HCT116 (cell line): ENCODE data around the gene CTNNA1. TPM values are rescaled to one million over a fixed set of nuclear protein-coding genes. Genes with fewer than 3 reads are reported as not detected.
"Not testable (repeated sequence)": the region's sequence is repeated elsewhere in the genome, so short reads cannot be mapped to it uniquely, and the experiment has no call there.

Source experiments
- ATAC-seq: fragments of 200-7000 bp; cut with Tn5 transposase; 2 replicates; pipeline ENCODE4 v1.9.1; 2020; ENCODE audit warnings: mild to moderate bottlenecking, moderate library complexity
- BruUV-seq: library from RNA; stranded (reverse); fragments of 400-500 nt; replicated peaks from 2 replicates; lab custom pipeline; 2021; lab: Mats Ljungman, UMichigan
- CTCF ChIA-PET: fragments of 300-600 bp; sonication (Branson Sonifier 250); formaldehyde crosslinking; loops from one replicate; lab custom pipeline; 2021; ENCODE audit warnings: antibody characterized with exemption; lab: Charles Lee
- POLR2A ChIA-PET: fragments of 300-600, 350-600 bp; sonication (Branson Sonifier 250); formaldehyde crosslinking; loops from one replicate; lab custom pipeline; 2021; ENCODE audit warnings: antibody characterized with exemption; lab: Charles Lee
- RAD21 ChIA-PET, 2 experiments: fragments of 300-600 bp; sonication (Branson Sonifier 250); formaldehyde crosslinking; loops; one replicate each; lab custom pipeline; 2023; ENCODE audit warnings: low total read pairs in 2 of 2; ENCODE audit not compliant: uncharacterized antibody in 2 of 2, unreplicated experiment in 2 of 2, low non-redundant PET in 1 of 2; lab: Charles Lee
- DNase-seq: peaks from one replicate; pipeline ENCODE4 v3.0.0-alpha.2; 2010; ENCODE audit warnings: low read depth, low spot score
- H2AFZ ChIP-seq: fragments of 200-600 bp; shearing (Covaris generic), sonication (generic); 2 replicates; pipeline ENCODE4 v1.6.1; 2017; ENCODE audit warnings: low read depth, mixed run types, mixed read lengths, antibody characterized with exemption, low read length; ENCODE audit not compliant: poor library complexity, severe bottlenecking
- H3K27ac ChIP-seq: 2 replicates; pipeline ENCODE4 v1.5.1; 2012; ENCODE audit warnings: low read depth, low read length
- H3K27me3 ChIP-seq: fragments of 200-600 bp; sonication (generic); 2 replicates; pipeline ENCODE4 v1.6.1; 2016; ENCODE audit warnings: mixed run types, low read length, mixed read lengths; ENCODE audit not compliant: insufficient read depth
- H3K36me3 ChIP-seq, 2 experiments: fragments of 200-500 bp in 1 of 2; fragments of 200-600 bp in 1 of 2; sonication (Bioruptor generic) in 1 of 2; sonication (generic) in 1 of 2; 2 replicates each; pipeline versions ENCODE4 v1.5.1 to v1.6.1; 2014 to 2016; ENCODE audit warnings: low read length in 2 of 2, inconsistent platforms in 1 of 2, mixed read lengths in 1 of 2, mixed run types in 1 of 2; ENCODE audit not compliant: insufficient read depth in 2 of 2, control insufficient read depth in 1 of 2
- H3K4me1 ChIP-seq, 2 experiments: fragments of 200-600 bp in 1 of 2; sonication (generic) in 1 of 2; 2 replicates each; pipeline versions ENCODE4 v1.5.1 to v1.6.1; 2012 to 2017; ENCODE audit warnings: low read length in 2 of 2, inconsistent platforms in 1 of 2, mild to moderate bottlenecking in 1 of 2, mixed read lengths in 1 of 2, mixed run types in 1 of 2, moderate library complexity in 1 of 2; ENCODE audit not compliant: insufficient read depth in 2 of 2, control insufficient read depth in 1 of 2
- H3K4me2 ChIP-seq: fragments of 200-600 bp; sonication (generic); 2 replicates; pipeline ENCODE4 v1.6.1; 2017; ENCODE audit warnings: mixed run types, low read length, mixed read lengths
- H3K4me3 ChIP-seq, 2 experiments: fragments of 200-600 bp in 1 of 2; sonication (generic) in 1 of 2; replicated peaks in 1 of 2; 2 replicates each; pipeline ENCODE4 v1.5.1; 2011 to 2016; ENCODE audit warnings: low read length in 2 of 2, control low read depth in 1 of 2, low read depth in 1 of 2, mild to moderate bottlenecking in 1 of 2, mixed read lengths in 1 of 2, mixed run types in 1 of 2
- H3K79me2 ChIP-seq: fragments of 200-600 bp; sonication (generic); 2 replicates; pipeline ENCODE4 v1.6.1; 2017; ENCODE audit warnings: mild to moderate bottlenecking, mixed run types, low read length, moderate library complexity, mixed read lengths; ENCODE audit not compliant: insufficient read depth
- H3K9ac ChIP-seq: fragments of 200-600 bp; sonication (generic); 2 replicates; pipeline ENCODE4 v1.6.1; 2016; ENCODE audit warnings: low read length, mixed read lengths
- H3K9me2 ChIP-seq: fragments of 200-600 bp; sonication (generic), shearing (Covaris generic); 2 replicates; pipeline ENCODE4 v1.6.1; 2017; ENCODE audit warnings: mixed run types, mild to moderate bottlenecking, moderate library complexity; ENCODE audit not compliant: insufficient read depth
- H3K9me3 ChIP-seq, 2 experiments: fragments of 200-500 bp in 1 of 2; fragments of 200-600 bp in 1 of 2; sonication (Bioruptor generic) in 1 of 2; sonication (generic) in 1 of 2; 2 replicates each; pipeline ENCODE4 v1.6.1; 2014 to 2017; ENCODE audit warnings: low read length in 2 of 2, mixed read lengths in 2 of 2, inconsistent platforms in 1 of 2, low read depth in 1 of 2, mild to moderate bottlenecking in 1 of 2, mixed run types in 1 of 2, moderate library complexity in 1 of 2; ENCODE audit not compliant: control insufficient read depth in 1 of 2, insufficient read depth in 1 of 2
- H4K20me1 ChIP-seq: fragments of 200-600 bp; sonication (generic), shearing (Covaris generic); 2 replicates; pipeline ENCODE4 v1.6.1; 2017; ENCODE audit warnings: mixed run types, mild to moderate bottlenecking, moderate library complexity; ENCODE audit not compliant: insufficient read depth
- ATF3 ChIP-seq: IDR thresholded peaks from 2 replicates; pipeline ENCODE4 v1.6.1; 2012
- CBX3 ChIP-seq: IDR thresholded peaks from 2 replicates; pipeline ENCODE4 v1.6.1; 2012; ENCODE audit warnings: low read depth
- EGR1 ChIP-seq: IDR thresholded peaks from 2 replicates; pipeline ENCODE4 v1.6.1; 2012; ENCODE audit warnings: low read depth
- FOSL1 ChIP-seq: IDR thresholded peaks from 2 replicates; pipeline ENCODE4 v1.6.1; 2012; ENCODE audit warnings: low read depth
- MAX ChIP-seq: IDR thresholded peaks from 2 replicates; pipeline ENCODE4 v1.6.1; 2012
- REST ChIP-seq: IDR thresholded peaks from 2 replicates; pipeline ENCODE4 v1.6.1; 2012; ENCODE audit warnings: low read depth
- SIN3A ChIP-seq: IDR thresholded peaks from 2 replicates; pipeline ENCODE4 v1.6.1; 2012; ENCODE audit warnings: low read depth
- YY1 ChIP-seq: IDR thresholded peaks from 2 replicates; pipeline ENCODE4 v1.6.1; 2011; ENCODE audit warnings: low read length, low read depth, moderate library complexity, mild to moderate bottlenecking; ENCODE audit not compliant: insufficient replicate concordance; ENCODE audit errors: extremely low read depth
- ZBTB33 ChIP-seq: IDR thresholded peaks from 2 replicates; pipeline ENCODE4 v1.6.1; 2011; ENCODE audit warnings: mild to moderate bottlenecking, low read length, moderate library complexity; ENCODE audit not compliant: insufficient replicate concordance; ENCODE audit errors: extremely low read depth
- ZFX ChIP-seq: fragments of 450-650 bp; IDR thresholded peaks from 2 replicates; pipeline ENCODE4 v1.6.1; 2017
- ZNF274 ChIP-seq: fragments of 200-500 bp; sonication (Bioruptor generic); IDR thresholded peaks from 2 replicates; pipeline ENCODE4 v1.6.1; 2014; ENCODE audit warnings: mild to moderate bottlenecking, low read depth, low read length, inconsistent platforms
- intact Hi-C: fragments of 100-400 bp; cut with micrococcal nuclease; formaldehyde crosslinking; loops from 2 replicates; pipeline ENCODE4 v1.10.0; 2022
- total RNA-seq: library from RNA; stranded (reverse); gene quantifications from one replicate; pipeline ENCODE4 v1.2.1, GENCODE V29; 2021; ENCODE audit not compliant: unreplicated experiment

CTNNA1 gene
- total RNA-seq, 1 experiment from 2014 or later, result 313 TPM

GRCh38 chr5:138834853-138835252, 81.6 kb downstream of the CTNNA1 start:
- H3K4me1 ChIP-seq, H3K9ac ChIP-seq, H3K27me3 ChIP-seq, H3K36me3 ChIP-seq, H3K4me3 ChIP-seq, DNase-seq, RAD21 ChIA-PET, intact Hi-C loops, H3K4me2 ChIP-seq, H3K27ac ChIP-seq, BruUV-seq, H4K20me1 ChIP-seq, H3K9me2 ChIP-seq, ATAC-seq, H3K9me3 ChIP-seq, H2AFZ ChIP-seq, POLR2A ChIA-PET: not testable (repeated sequence)
- H3K79me2 ChIP-seq, result peaks cover 85% of the 10 kb centered on the region
- CTCF ChIA-PET, result interaction anchor here (1.2 kb wide), 1 partner anchor 10 kb away, joined by 3 read pairs; no protein-coding TSS in a partner anchor
- TF ChIP-seq CBX3, result peak; percentile 77; the same call in 1 of the 2 replicates

- peaks cover 0 to 4% of the 10 kb centered on the region in 2 experiments; a peak in 1 of 4 replicates for H3K36me3 ChIP-seq
- peaks cover 91% of the 10 kb centered on the region for H3K79me2 ChIP-seq
- TF ChIP-seq ATF3 (no peak), FOSL1 (no peak), SIN3A (no peak), REST (no peak), EGR1 (no peak), ZNF274 (no peak), CBX3 (no peak), MAX (no peak), ZBTB33 (no peak), ZFX (no peak), YY1 (no peak)
Observed at GRCh38 chr5:138837160-138837559, 83.9 kb downstream of the CTNNA1 start.

More at GRCh38 chr5:138837160-138837559, 83.9 kb downstream of the CTNNA1 start:
- no peak overlapping the region for H3K9ac ChIP-seq
- ChIA-PET POLR2A (no interaction called here), CTCF (no interaction called here), RAD21 (no interaction called here)
- no TSS peak for BruUV-seq
- DNase-seq, result no peak
- no peak overlapping the region for H3K27ac ChIP-seq
- no peaks in the 10 kb centered on the region for H3K9me2 ChIP-seq
- H3K9me3 ChIP-seq, result no peaks in the 10 kb centered on the region; a peak in 1 of 4 replicates
- intact Hi-C loops, result no loop called here
- no peak overlapping the region for H3K4me3 ChIP-seq
- H3K4me2 ChIP-seq, result no peak overlapping the region
- H4K20me1 ChIP-seq, result 0 out of 2 replicates have a peak, but pooled peaks cover 6% of the 10 kb centered on the region
- H3K4me1 ChIP-seq, result no peaks in the 10 kb centered on the region
- H3K27me3 ChIP-seq, result no peaks in the 10 kb centered on the region
- no peak overlapping the region for H2AFZ ChIP-seq
- no peak for ATAC-seq
